Fibroblast of lung (primary cell): Measurements from ENCODE around the gene ARMC8.

Experiments used
- EZH2 ChIP-seq: IDR thresholded peaks from 2 replicates; pipeline ENCODE4 v1.5.1; 2012; ENCODE audit warnings: low read length, control low read depth, mild to moderate bottlenecking; ENCODE audit errors: missing control alignments
- TF ChIP-seq, protein P1 (sequence below), 2 donors: IDR thresholded peaks in 1 of 2; conservative IDR thresholded peaks in 1 of 2; 1 replicate in 1 of 2; 2 replicates in 1 of 2; pipeline ENCODE4 v1.5.1; 2011 to 2012; ENCODE audit warnings: low read length in 2 of 2, control low read depth in 1 of 2, inconsistent platforms in 1 of 2, low read depth in 1 of 2, mild to moderate bottlenecking in 1 of 2

- TF ChIP-seq, protein P1, sequence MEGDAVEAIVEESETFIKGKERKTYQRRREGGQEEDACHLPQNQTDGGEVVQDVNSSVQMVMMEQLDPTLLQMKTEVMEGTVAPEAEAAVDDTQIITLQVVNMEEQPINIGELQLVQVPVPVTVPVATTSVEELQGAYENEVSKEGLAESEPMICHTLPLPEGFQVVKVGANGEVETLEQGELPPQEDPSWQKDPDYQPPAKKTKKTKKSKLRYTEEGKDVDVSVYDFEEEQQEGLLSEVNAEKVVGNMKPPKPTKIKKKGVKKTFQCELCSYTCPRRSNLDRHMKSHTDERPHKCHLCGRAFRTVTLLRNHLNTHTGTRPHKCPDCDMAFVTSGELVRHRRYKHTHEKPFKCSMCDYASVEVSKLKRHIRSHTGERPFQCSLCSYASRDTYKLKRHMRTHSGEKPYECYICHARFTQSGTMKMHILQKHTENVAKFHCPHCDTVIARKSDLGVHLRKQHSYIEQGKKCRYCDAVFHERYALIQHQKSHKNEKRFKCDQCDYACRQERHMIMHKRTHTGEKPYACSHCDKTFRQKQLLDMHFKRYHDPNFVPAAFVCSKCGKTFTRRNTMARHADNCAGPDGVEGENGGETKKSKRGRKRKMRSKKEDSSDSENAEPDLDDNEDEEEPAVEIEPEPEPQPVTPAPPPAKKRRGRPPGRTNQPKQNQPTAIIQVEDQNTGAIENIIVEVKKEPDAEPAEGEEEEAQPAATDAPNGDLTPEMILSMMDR (conservative IDR thresholded peaks at IDR 0.05 in 1 of 2, IDR thresholded peaks at IDR 0.05 in 1 of 2; ENCODE audit: low read depth in 1 of 2, low read length in 2 of 2), result peak; percentile 58 to 61
- no peak for TF ChIP-seq EZH2
Measured at GRCh38 chr3:138332472-138333073, 145.5 kb downstream of the ARMC8 start.
